Stomach (tissue), 9 donors: Measurements from ENCODE around the gene DLL3. TPM values are rescaled to one million over a fixed set of nuclear protein-coding genes. Genes with fewer than 3 reads are reported as not detected.

Experiments
- DNase-seq, 2 donors: peaks; one replicate each; pipeline versions ENCODE4 v3.0.0 to v3.0.0-alpha.2; 2013 to 2019
- H3K27ac ChIP-seq, 5 donors: fragments of 200-600 bp in 4 of 5; sonication (generic) in 4 of 5; one replicate each; pipeline ENCODE4 v1.5.1; 2013 to 2019; ENCODE audit warnings: mild to moderate bottlenecking in 1 of 5, moderate library complexity in 1 of 5
- H3K27me3 ChIP-seq, 3 donors: fragments of 200-600 bp; sonication (generic); one replicate each; pipeline ENCODE4 v1.5.1; 2017 to 2019; ENCODE audit warnings: mixed run types in 1 of 3
- H3K36me3 ChIP-seq, 4 donors: fragments of 200-600 bp; sonication (generic); 1 replicate in 3 of 4; 2 replicates in 1 of 4; pipeline ENCODE4 v1.5.1; 2016 to 2019
- H3K4me1 ChIP-seq, 4 donors: fragments of 200-600 bp; sonication (generic); one replicate each; pipeline ENCODE4 v1.5.1; 2016 to 2019
- H3K4me3 ChIP-seq, 4 donors: fragments of 200-600 bp; sonication (generic) in 3 of 4; one replicate each; pipeline ENCODE4 v1.5.1; 2016 to 2019; ENCODE audit warnings: mild to moderate bottlenecking in 1 of 4
- H3K9me3 ChIP-seq, 4 donors: fragments of 200-600 bp; sonication (generic); one replicate each; pipeline ENCODE4 v1.5.1; 2016 to 2019
- EP300 ChIP-seq: sonication (generic); formaldehyde crosslinking; IDR thresholded peaks from one replicate; pipeline ENCODE4 v1.6.1; 2017; ENCODE audit warnings: antibody characterized with exemption
- POLR2A ChIP-seq, 4 donors: fragments of 450-650 bp; IDR thresholded peaks; one replicate each; pipeline ENCODE4 v1.6.1; 2016; ENCODE audit warnings: antibody characterized with exemption in 4 of 4, control low read depth in 2 of 4, mild to moderate bottlenecking in 1 of 4, moderate library complexity in 1 of 4
- POLR2AphosphoS5 ChIP-seq, 3 donors: sonication (generic); formaldehyde crosslinking; IDR thresholded peaks; one replicate each; pipeline ENCODE4 v1.6.1; 2016; ENCODE audit warnings: antibody characterized with exemption in 3 of 3
- WGBS, 5 donors: extraction: QIAGEN DNeasy Blood & Tissue Kit in 3 of 5; methylation state at CpG; one replicate each; pipeline versions ENCODE4 v1.1.5 to v1.1.7; 2013 to 2018; 5-methylcytosine and 5-hydroxymethylcytosine counted together
- intact Hi-C: fragments of 100-400 bp; cut with DNase I; formaldehyde crosslinking; loops from one replicate; pipeline ENCODE4 v1.15.1; 2023; ENCODE audit warnings: low total_unique reads
- polyA plus RNA-seq, 3 donors: library from polyadenylated mRNA; stranded (reverse); fragments of 200-250 nt; gene quantifications; one replicate each; pipeline ENCODE4 v1.2.3, GENCODE V29; 2013
- total RNA-seq, 5 donors: library from RNA; depleted of rRNA; stranded (reverse); fragments of >200 nt; gene quantifications; one replicate each; pipeline versions ENCODE4 v1.1.0 to v1.2.3, GENCODE V29; 2014 to 2016
- TF ChIP-seq, protein P1 (sequence below), 7 experiments: fragments of 450-650 bp in 4 of 7; fragments of 200-600 bp in 3 of 7; sonication (generic) in 3 of 7; IDR thresholded peaks; one replicate each; pipeline ENCODE4 v1.5.1; 2016 to 2019; ENCODE audit warnings: antibody characterized with exemption in 7 of 7, control low read depth in 2 of 7, mild to moderate bottlenecking in 1 of 7
- donor health status: healthy with polysubstance abuse.
- donor health status: Bipolar disorder and iron deficiency.
- donor health status: healthy.

The DLL3 gene
- total and polyA plus RNA-seq, 8 donors: 0.08 TPM; not detected in 7

DNA sequence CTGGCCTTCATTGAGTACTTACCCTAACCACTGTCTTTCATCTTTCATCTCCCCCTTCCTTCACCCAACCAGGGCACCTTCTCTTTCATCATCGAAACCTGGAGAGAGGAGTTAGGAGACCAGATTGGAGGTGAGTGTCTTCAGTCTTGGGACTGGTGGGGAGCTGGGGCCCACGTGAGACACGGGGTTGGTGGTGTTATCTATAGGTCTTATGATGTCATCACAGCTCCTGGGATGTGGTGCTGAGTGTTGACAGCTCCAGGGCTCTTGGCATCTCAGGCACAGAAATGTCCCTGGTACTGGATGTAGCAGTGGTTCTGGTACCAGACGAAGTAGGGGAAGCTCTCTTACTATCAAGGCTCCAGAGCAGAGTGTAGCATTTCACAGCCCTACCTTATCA is 1.8 kb downstream of the DLL3 start:
- Histone ChIP-seq H3K4me3 (no peak overlapping the region), H3K27me3 (peaks cover 12 to 100% (median 80%) of the 10 kb centered on the region in 3 donors), H3K36me3 (no peaks in the 10 kb centered on the region), H3K27ac (no peak overlapping the region), H3K4me1 (peaks cover 21 to 28% (median 27%) of the 10 kb centered on the region in 4 donors), H3K9me3 (peaks cover 0 to 5% (median 0%) of the 10 kb centered on the region in 4 donors)
- intact Hi-C loops: no loop called here
- TF ChIP-seq, protein P1, sequence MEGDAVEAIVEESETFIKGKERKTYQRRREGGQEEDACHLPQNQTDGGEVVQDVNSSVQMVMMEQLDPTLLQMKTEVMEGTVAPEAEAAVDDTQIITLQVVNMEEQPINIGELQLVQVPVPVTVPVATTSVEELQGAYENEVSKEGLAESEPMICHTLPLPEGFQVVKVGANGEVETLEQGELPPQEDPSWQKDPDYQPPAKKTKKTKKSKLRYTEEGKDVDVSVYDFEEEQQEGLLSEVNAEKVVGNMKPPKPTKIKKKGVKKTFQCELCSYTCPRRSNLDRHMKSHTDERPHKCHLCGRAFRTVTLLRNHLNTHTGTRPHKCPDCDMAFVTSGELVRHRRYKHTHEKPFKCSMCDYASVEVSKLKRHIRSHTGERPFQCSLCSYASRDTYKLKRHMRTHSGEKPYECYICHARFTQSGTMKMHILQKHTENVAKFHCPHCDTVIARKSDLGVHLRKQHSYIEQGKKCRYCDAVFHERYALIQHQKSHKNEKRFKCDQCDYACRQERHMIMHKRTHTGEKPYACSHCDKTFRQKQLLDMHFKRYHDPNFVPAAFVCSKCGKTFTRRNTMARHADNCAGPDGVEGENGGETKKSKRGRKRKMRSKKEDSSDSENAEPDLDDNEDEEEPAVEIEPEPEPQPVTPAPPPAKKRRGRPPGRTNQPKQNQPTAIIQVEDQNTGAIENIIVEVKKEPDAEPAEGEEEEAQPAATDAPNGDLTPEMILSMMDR (IDR thresholded peaks at IDR 0.05): no peak
- TF ChIP-seq POLR2A (IDR thresholded peaks at IDR 0.05) (no peak), POLR2AphosphoS5 (IDR thresholded peaks at IDR 0.05) (no peak), EP300 (no peak)
- DNase-seq: no peak
- WGBS, 5 donors: 47 to 58% (median 51%) methylated on average over 4 of the region's 4 CpGs

DNA sequence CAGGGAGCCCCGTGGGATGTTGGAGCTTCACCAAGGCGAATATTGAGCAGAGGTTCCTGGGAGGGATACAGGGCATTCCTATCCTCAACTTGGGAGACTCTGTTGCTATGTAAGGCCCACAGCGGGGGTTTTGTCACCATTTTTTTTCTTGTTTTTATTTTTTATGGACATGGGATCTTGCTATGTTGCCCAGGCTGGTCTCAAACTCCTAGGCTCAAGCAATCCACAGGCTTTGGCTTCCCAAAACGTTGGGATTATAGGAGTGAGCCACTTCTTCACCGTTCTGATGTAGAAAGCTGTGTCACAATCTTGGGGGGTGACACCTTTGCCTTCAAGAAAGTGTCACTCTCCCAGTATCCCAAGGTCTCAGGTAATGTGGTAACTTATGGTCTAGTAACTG is 2.6 kb downstream of the DLL3 start:
- 68 to 80% (median 77%) methylated on average over 5 of the region's 5 CpGs for whole genome bisulfite sequencing, 5 donors
- no peak for DNase-seq
- H3K9me3 ChIP-seq: peaks cover 0 to 5% (median 0%) of the 10 kb centered on the region in 4 donors
- intact Hi-C loops: no loop called here
- TF ChIP-seq POLR2A (IDR thresholded peaks at IDR 0.05) (no peak), POLR2AphosphoS5 (IDR thresholded peaks at IDR 0.05) (no peak), EP300 (no peak)
- TF ChIP-seq, protein P1 (IDR thresholded peaks at IDR 0.05): no peak
- no peak overlapping the region for H3K27ac ChIP-seq
- no peaks in the 10 kb centered on the region for H3K36me3 ChIP-seq
- no peak overlapping the region for H3K4me3 ChIP-seq
- peaks cover 21 to 28% (median 27%) of the 10 kb centered on the region in 4 donors for H3K4me1 ChIP-seq
- peaks cover 12 to 100% (median 83%) of the 10 kb centered on the region in 3 donors for H3K27me3 ChIP-seq

DNA sequence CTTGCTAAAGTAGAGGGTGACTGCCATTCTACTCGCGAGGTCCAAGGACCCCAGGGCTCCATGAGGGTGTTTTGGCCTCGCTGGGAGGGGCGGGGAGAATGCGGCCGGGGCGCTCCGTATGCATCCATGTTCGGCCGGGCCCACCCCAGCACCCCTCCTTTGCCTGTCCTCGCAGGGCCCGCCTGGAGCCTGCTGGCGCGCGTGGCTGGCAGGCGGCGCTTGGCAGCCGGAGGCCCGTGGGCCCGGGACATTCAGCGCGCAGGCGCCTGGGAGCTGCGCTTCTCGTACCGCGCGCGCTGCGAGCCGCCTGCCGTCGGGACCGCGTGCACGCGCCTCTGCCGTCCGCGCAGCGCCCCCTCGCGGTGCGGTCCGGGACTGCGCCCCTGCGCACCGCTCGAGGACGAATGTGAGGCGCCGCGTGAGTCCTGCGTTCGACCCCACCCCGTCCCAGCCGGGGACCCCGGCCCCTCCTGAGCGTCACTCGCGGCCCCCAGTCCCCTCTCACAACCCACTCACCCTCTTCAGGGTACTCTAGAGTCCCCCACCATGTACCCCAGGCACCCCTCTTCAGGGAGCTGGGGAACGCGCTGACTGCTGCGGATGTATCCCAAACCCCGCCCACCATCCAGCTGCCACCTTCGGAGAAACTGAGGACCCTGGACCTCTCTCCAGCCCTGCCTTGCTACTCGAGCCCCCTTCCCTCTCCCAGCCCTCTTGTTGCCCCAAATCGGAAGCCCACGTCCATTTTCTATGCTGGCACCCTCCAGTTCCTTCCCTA is 4.1 kb downstream of the DLL3 start:
- H3K27me3 ChIP-seq: peaks cover 12 to 100% (median 83%) of the 10 kb centered on the region in 3 donors
- 13 to 40% (median 17%) methylated on average over 19 to 69 of the region's 69 CpGs for WGBS, 5 donors
- intact Hi-C loops: no loop called here
- peak; percentile 62 to 88 for DNase-seq
- TF ChIP-seq POLR2A (IDR thresholded peaks at IDR 0.05): no peak
- TF ChIP-seq POLR2AphosphoS5 (IDR thresholded peaks at IDR 0.05): peak in 1 of 3 donors; percentile 15
- TF ChIP-seq, protein P1 (IDR thresholded peaks at IDR 0.05): peak in 5 of 7 experiments; percentile 6 to 88 (median 81)
- no peak for TF ChIP-seq EP300
- no peak overlapping the region for H3K27ac ChIP-seq
- peaks cover 27 to 36% (median 35%) of the 10 kb centered on the region in 4 donors for H3K4me1 ChIP-seq
- H3K9me3 ChIP-seq: peaks cover 0 to 5% (median 0%) of the 10 kb centered on the region in 4 donors
- no peak overlapping the region for H3K4me3 ChIP-seq
- no peaks in the 10 kb centered on the region for H3K36me3 ChIP-seq

DNA sequence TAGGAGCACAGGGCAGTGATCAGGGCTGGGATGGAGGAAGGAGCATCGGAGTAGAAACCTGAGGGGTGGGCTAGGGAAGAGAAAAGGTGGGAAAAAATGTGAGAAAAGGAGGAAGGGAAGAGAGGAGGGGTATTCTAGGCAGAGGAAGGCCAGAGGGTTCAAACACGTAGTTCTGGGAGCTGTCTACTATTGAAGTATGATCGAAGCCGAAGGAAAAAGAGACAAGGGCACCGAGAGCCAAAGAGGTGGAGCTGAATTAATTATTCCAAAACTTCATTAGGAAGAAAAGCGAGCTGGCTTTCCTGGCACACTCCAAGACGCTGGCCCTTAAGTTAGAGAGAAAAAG is 7.8 kb downstream of the DLL3 start:
- TF ChIP-seq POLR2AphosphoS5 (IDR thresholded peaks at IDR 0.05): no peak
- TF ChIP-seq POLR2A (IDR thresholded peaks at IDR 0.05): no peak
- TF ChIP-seq, protein P1 (IDR thresholded peaks at IDR 0.05): no peak
- no peak for TF ChIP-seq EP300
- DNase-seq: no peak
- peaks cover 7 to 100% (median 57%) of the 10 kb centered on the region in 3 donors for H3K27me3 ChIP-seq
- peak overlapping the region in 3 of 4 donors; percentile 33 to 56 (median 50) for H3K4me3 ChIP-seq
- no peaks in the 10 kb centered on the region for H3K36me3 ChIP-seq
- H3K9me3 ChIP-seq: peaks cover 0 to 5% (median 0%) of the 10 kb centered on the region in 4 donors
- intact Hi-C loops: no loop called here
- H3K27ac ChIP-seq: no peak overlapping the region
- H3K4me1 ChIP-seq: peaks cover 12 to 20% (median 19%) of the 10 kb centered on the region in 4 donors
- 54 to 66% (median 59%) methylated on average over 7 of the region's 7 CpGs for WGBS, 5 donors
